ENCODE measurements around the gene LDLRAD4.
"Not testable (repeated sequence)": the region's sequence is repeated elsewhere in the genome, so short reads cannot be mapped to it uniquely, and the experiment has no call there.

The LDLRAD4 gene

DNA sequence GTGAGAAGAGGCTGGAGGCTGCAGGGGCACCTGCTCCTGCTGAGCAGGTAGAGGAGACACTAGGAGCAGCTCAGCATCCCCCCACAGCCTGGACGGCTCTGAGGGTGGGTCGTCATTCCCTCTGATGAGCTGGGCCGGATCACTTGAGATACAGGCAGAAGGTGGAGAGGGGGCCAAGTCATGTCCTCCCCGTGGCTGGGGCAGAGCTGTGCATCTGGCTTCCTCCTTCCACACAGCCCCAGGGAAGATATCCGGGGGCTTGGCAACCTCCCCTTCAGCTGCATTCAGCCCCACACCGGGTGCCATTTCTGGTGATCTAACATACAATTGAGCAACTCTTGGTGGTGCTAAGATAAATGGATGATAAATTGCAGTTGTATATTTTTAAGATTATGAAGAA is 236.9 kb downstream of the LDLRAD4 start:
- no peak for DNase-seq

DNA sequence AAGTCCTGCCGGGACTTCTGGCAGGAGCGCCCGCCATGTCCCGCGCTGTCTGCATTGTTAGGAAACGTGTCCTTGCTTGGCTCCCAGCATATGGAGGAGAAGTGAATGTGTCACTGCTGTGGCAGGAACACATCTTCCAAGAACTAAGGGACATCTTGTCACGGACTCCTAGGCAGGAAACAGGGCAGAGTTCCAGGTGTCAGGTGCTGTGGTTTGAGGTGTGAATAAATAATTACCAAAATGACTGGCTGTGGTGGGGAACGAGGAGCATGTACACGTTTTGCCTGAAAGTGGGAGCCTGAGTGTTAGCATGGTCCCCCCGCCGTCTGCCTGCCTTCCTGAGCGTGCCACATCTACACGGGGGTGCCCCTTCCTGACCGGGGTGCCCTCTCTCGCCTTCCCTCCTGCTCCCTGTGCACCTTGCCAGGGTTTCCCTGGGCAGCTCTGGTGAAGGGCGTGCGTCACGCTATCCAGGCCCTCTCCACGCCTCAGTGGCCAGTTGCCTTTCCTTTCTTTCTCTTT is 237.5 kb downstream of the LDLRAD4 start:
- DNase-seq: no peak

DNA sequence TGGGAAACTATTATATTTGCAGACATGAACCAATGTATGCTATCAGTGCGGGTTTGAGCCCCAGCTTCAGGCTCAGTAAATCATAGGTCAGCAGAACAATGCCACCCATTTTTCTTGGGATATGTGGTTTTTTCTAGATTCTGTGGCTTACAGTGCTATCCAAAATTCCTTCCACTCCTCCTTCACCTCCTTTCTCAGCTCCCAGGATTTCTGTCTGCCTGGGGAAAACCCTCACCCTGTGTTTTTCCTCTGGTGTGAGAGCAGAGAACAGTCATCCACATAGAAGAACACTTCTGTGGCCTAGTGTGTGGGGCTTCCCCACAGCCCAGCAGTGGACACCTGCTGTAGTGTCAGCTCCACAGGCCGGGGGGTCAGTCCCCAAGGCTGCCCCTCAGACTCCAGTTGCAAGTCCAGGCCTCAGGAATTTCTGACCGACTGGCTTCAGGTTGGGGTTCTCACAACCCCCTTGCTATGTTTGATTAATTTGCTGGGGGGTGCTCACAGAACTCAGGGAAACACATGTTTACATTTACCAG is 238.2 kb downstream of the LDLRAD4 start:
- no peak for DNase-seq

DNA sequence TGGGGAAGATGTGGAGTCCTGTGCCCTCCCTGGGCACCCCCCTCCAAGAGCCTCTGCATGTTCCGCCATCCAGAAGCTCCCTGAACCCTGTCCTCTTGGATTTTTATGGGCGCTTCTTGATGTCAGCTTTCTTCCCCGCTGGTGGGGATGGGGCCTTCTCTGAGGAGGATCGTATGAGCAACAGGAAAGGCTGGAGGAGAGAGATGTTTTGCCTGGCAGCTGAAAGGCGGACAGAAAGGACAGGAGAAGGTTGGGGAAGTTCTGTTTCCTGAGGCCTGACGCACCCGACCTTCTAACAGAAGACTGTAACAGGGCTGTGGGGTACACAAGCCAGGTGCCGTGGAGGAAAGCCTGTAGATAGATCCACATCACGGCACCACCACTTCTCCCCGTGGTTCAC is 238.8 kb downstream of the LDLRAD4 start:
- DNase-seq: no peak

DNA sequence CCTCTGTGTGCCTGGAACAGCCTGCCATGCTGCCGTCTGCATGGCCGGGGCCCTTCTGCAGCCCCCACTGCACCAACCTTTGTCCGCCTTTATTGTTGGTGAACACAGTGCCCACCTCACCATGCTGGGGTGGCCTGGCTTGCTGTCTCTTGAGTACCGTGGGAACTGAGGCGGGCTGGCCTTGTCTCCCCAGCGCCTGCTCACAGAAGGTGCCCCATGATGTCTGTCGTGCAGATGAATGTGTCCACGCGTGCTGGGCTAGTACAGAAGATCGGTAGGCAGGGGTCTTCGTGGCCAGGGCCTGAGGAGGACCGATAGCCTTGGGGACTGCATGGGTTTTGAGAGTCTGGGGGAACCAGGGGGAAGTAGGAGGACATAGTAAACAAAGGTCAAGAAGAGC is 242.4 kb downstream of the LDLRAD4 start:
- DNase-seq: no peak

- no peak for DNase-seq
These were observed 242.9 kb downstream of the LDLRAD4 start for GRCh38 chr18:13461469-13461868.

- no peak for DNase-seq
These were observed 243.4 kb downstream of the LDLRAD4 start for GRCh38 chr18:13461936-13462335.

- DNase-seq: no peak
These were observed 244.1 kb downstream of the LDLRAD4 start for GRCh38 chr18:13462686-13463085.

GRCh38 chr18:13463526-13464210 is 245.1 kb downstream of the LDLRAD4 start:
- no peak for DNase-seq

- DNase-seq: no peak
These were observed 246.0 kb downstream of the LDLRAD4 start for GRCh38 chr18:13464432-13465123.

- DNase-seq: no peak
These were observed 246.5 kb downstream of the LDLRAD4 start for GRCh38 chr18:13465124-13465446.

DNA sequence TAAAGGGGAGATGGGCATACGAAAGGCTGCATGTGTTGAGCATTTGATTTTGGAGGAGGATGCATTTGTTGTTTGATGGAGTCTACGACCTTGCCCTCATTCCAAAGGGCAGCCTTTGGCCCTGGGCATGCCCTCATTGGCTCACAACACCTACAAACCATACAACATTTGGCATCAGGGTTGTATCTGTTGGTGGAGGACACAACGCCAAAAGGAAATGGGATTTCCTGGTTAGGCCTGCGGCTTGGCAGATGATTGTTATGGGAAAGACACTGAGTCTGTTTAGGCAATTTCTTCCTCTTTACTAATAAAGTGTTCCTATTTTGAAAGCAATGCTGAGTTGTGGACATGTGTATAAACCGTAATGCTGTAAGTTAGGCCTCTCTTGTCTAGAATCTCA is 246.9 kb downstream of the LDLRAD4 start:
- no peak for DNase-seq

DNA sequence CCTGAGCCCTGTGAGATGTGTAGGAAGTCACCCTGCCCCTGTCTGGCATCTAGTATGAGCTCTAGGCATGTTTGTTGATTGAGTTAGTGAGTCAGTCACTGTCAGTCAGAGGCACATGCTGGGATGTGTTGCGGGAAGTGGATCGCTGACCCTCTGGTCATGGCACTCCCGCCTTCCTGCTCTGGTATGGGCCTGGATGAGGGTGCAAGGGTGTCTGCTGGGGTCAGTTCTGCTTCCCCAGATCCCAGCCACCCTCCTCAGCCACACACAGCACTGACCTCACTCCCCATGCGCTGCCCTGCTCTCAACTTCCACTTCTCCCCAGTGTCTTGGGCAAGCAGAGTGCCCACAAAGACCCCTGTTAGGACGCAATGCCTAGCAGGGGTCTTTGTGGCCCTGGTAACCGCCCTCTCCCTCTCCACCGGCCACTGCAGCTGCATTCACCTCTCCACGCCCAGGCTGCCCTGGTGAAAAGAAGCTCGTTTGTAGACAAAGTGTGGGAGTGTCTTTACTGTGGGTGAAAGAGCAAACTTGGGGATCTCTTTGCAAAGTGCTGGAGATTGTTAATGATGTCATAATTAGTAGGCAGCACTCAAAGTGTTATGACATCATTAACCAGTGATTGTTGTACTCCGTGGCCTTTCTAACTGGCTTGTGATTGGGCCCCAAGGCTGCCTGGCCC is 252.1 kb downstream of the LDLRAD4 start:
- DNase-seq: no peak

DNA sequence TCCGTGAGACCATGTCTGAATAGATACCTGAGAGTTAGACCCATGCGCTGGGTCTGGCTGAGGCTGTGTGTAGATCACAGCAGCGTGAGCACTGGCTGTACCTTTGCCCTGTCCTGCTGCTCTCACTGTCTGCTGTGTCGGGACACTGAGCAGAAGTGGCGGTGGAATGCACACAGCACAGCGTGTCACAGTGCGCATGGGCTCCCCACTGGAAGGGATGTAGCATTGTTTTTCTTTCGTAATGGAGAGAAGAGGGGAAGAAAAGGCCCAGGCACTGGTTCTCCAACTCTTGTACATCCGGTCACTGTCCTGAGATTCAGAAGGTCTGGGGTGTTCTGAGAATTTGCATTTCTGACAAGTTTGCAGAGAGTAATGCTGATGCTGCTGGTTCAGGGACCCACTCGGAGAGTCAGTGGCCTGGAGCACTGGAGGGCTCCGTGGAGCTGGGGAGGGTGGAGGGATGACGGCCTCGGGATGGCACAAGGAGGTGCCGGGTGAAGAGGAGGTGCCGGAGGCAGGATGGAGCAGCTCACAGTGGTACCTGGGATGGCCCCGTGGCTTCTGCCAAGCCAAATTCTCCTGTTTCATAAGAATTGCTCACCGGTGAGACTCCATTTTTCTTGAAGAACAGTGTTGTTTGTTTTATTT is 252.8 kb downstream of the LDLRAD4 start:
- no peak for DNase-seq

GRCh38 chr18:13471971-13472628 is 253.5 kb downstream of the LDLRAD4 start:
- DNase-seq: no peak

DNA sequence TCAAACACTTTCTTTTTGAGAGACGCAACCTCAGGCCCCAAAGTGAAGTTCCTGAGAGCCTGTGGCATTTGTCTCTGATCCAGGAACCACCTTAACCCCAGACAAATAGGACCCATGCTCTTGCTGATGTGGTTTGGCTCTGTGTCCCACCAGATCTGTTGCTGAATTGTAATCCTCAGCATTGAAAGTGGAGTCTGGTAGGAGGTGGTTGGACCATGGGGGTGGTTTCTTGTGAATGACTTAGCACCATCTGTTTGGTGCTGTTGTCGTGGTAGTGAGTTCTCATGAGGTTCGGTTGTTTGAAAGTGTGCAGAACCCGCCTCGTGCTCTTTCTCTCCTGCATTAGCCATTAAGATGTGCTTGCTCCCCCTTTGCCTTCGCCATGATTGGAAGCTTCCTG is 255.2 kb downstream of the LDLRAD4 start:
- DNase-seq: no peak

GRCh38 chr18:13474336-13474735 is 255.8 kb downstream of the LDLRAD4 start:
- no peak for DNase-seq

GRCh38 chr18:13474907-13475545 is 256.5 kb downstream of the LDLRAD4 start:
- DNase-seq: no peak

DNA sequence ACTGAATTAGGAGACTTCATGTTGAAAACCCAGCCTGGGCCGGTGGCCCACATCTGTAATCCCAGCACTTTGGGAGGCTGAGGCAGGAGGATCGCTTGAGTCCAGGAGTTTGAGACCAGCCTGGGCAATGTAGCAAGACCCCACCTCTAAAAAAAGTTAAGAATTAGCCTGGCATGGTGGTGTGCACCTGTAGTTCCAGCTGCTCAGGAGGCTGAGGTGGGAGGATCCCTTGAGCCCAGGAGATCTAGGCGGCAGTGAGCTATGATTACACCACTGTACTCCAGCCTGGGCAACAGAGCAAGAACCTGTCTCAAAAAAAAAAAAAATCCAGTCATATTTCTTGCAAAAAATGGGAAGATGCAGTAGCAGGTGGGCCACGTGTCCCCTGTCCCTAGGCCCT is 257.8 kb downstream of the LDLRAD4 start:
- not testable (repeated sequence) for DNase-seq

DNA sequence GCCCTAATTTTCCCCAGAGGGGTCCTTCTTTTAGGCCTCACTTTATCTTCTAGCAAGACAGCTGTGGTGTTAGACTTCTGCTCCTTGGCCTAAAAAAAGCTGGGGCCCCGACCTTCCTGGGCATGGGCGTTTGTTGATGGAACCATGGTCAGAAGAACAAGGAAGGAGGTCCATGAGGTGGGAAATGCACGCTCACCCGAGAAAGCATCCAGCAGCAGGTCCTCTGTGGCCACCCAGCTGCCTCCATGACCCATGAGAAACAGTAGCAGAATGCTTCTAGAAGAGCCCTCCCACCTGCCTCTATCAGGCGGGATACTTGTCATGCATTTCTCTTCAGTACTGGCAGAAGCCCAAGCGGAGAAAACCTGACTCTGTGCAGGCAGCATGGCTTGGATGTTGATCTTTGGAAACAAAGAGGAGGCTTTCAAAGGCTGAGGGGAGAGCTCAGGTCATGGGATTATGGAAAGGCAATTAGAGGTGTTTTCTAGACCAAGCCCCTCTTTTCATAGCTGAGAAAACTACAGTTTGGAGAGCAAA is 258.7 kb downstream of the LDLRAD4 start:
- DNase-seq: no peak

- DNase-seq: no peak
These were observed 262.2 kb downstream of the LDLRAD4 start for GRCh38 chr18:13480571-13481255.
